ENCODE measurements around the gene HNRNPF.

HNRNPF gene

GRCh38 chr10:43373461-43373860 is 35.5 kb downstream of the HNRNPF start:
- H4K91ac ChIP-seq (ENCODE audit: low read depth, low read length): no peak overlapping the region
- no peak overlapping the region for H3K4me2 ChIP-seq (ENCODE audit: low read length)
- no peak overlapping the region for H3K4me3 ChIP-seq (ENCODE audit: low read depth, low read length)
- no peak overlapping the region for H2AFZ ChIP-seq (ENCODE audit: insufficient read depth, low read length, poor library complexity)
- no peak overlapping the region for H2BK12ac ChIP-seq (ENCODE audit: low read length)
- no peaks in the 10 kb centered on the region for H3K79me1 ChIP-seq (ENCODE audit: low read length)
- H3K79me2 ChIP-seq (ENCODE audit: control insufficient read depth, insufficient read depth, low read length, poor library complexity): no peaks in the 10 kb centered on the region
- H3K9ac ChIP-seq (ENCODE audit: low read length): no peak overlapping the region
- no peaks in the 10 kb centered on the region for H3K36me3 ChIP-seq (ENCODE audit: control insufficient read depth in 1 of 2, insufficient read depth in 2 of 2, low read length in 2 of 2)
- WGBS (ENCODE audit: extremely low coverage, insufficient coverage, insufficient read length): no CpG with 5 or more reads among the region's 5 CpGs
- peaks cover 14 to 17% of the 10 kb centered on the region in 2 experiments for H3K4me1 ChIP-seq (ENCODE audit: control insufficient read depth in 1 of 2, insufficient read depth in 2 of 2, low read length in 2 of 2)
- no peak overlapping the region for H3K23ac ChIP-seq (ENCODE audit: low read length)
- no peaks in the 10 kb centered on the region for H3K9me3 ChIP-seq (ENCODE audit: insufficient read depth, low read depth, low read length)
- H3K18ac ChIP-seq (ENCODE audit: low read length): no peak overlapping the region
- H2BK5ac ChIP-seq (ENCODE audit: low read depth, low read length, poor library complexity): no peak overlapping the region
- no peak overlapping the region for H4K12ac ChIP-seq (ENCODE audit: low read depth, low read length)
- H3K4ac ChIP-seq (ENCODE audit: low read depth, low read length): no peak overlapping the region
- no peaks in the 10 kb centered on the region for H3K27me3 ChIP-seq (ENCODE audit: insufficient read depth, low read length)
- H2BK120ac ChIP-seq (ENCODE audit: insufficient read depth, low read length, poor library complexity): no peak overlapping the region
- no peak overlapping the region for H3K14ac ChIP-seq (ENCODE audit: low read length)
- H4K8ac ChIP-seq (ENCODE audit: low read depth, low read length): no peak overlapping the region
- DNase-seq: no peak
- H3K27ac ChIP-seq (ENCODE audit: low read depth, low read length): no peak overlapping the region
- no peak overlapping the region for H2AK5ac ChIP-seq (ENCODE audit: low read length)

- Histone ChIP-seq H2BK120ac (ENCODE audit: insufficient read depth, low read length, poor library complexity) (no peak overlapping the region), H4K12ac (ENCODE audit: low read depth, low read length) (no peak overlapping the region), H2BK12ac (ENCODE audit: low read length) (no peak overlapping the region), H3K36me3 (ENCODE audit: control insufficient read depth in 1 of 2, insufficient read depth in 2 of 2, low read length in 2 of 2) (no peaks in the 10 kb centered on the region), H4K91ac (ENCODE audit: low read depth, low read length) (no peak overlapping the region), H3K4ac (ENCODE audit: low read depth, low read length) (no peak overlapping the region), H2BK5ac (ENCODE audit: low read depth, low read length, poor library complexity) (no peak overlapping the region), H2AFZ (ENCODE audit: insufficient read depth, low read length, poor library complexity) (no peak overlapping the region), H3K4me1 (ENCODE audit: control insufficient read depth in 1 of 2, insufficient read depth in 2 of 2, low read length in 2 of 2) (peaks cover 14 to 16% of the 10 kb centered on the region in 2 experiments), H3K9me3 (ENCODE audit: insufficient read depth, low read depth, low read length) (no peaks in the 10 kb centered on the region), H3K4me3 (ENCODE audit: low read depth, low read length) (no peak overlapping the region), H3K27ac (ENCODE audit: low read depth, low read length) (no peak overlapping the region), H3K79me2 (ENCODE audit: control insufficient read depth, insufficient read depth, low read length, poor library complexity) (no peaks in the 10 kb centered on the region), H3K23ac (ENCODE audit: low read length) (no peak overlapping the region), H3K27me3 (ENCODE audit: insufficient read depth, low read length) (no peaks in the 10 kb centered on the region), H3K18ac (ENCODE audit: low read length) (no peak overlapping the region), H2AK5ac (ENCODE audit: low read length) (no peak overlapping the region), H4K8ac (ENCODE audit: low read depth, low read length) (no peak overlapping the region), H3K14ac (ENCODE audit: low read length) (no peak overlapping the region), H3K9ac (ENCODE audit: low read length) (no peak overlapping the region), H3K4me2 (ENCODE audit: low read length) (no peak overlapping the region), H3K79me1 (ENCODE audit: low read length) (no peaks in the 10 kb centered on the region)
- no peak for DNase-seq
- WGBS (ENCODE audit: extremely low coverage, insufficient coverage, insufficient read length): no CpG with 5 or more reads among the region's 1 CpG
Measured at GRCh38 chr10:43372765-43373361, 36.1 kb downstream of the HNRNPF start.

DNA sequence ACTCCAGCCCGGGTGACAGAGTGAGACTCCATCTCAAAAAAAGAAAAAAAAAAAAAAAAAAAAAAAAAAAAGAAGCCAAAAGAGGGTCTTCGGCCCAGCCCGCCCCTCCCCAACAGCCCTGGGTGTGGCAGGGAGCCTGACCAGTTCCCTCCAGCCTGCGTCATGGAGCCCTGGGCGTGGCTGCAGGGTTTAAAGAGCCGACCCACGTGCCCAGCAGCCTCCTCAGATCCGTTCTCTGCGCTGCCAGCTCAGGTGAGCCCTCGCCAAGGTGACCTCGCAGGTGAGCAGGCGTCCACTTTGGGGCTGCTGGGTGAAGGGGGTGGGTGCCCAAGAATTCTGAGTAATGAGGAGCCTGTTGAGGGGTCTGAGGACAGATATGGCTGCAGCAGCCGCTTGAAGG is 37.6 kb downstream of the HNRNPF start, which contains the start of gene FXYD4:
Gene FXYD4, plus strand, starts transcription at position 219 of the 400 bp plus-strand sequence. CDS start 2,111 bp downstream, outside the sequence.
- Histone ChIP-seq H3K4me2 (ENCODE audit: low read length) (no peak within 1 kb of the TSS), H2BK5ac (ENCODE audit: low read depth, low read length, poor library complexity) (no peak within 1 kb of the TSS), H2AK5ac (ENCODE audit: low read length) (no peak within 1 kb of the TSS), H3K23ac (ENCODE audit: low read length) (no peak within 1 kb of the TSS), H4K8ac (ENCODE audit: low read depth, low read length) (no peak within 1 kb of the TSS), H2AFZ (ENCODE audit: insufficient read depth, low read length, poor library complexity) (no peak within 1 kb of the TSS), H3K4me3 (ENCODE audit: low read depth, low read length) (no peak within 1 kb of the TSS), H3K27ac (ENCODE audit: low read depth, low read length) (no peak within 1 kb of the TSS), H4K12ac (ENCODE audit: low read depth, low read length) (no peak within 1 kb of the TSS), H3K4me1 (ENCODE audit: control insufficient read depth in 1 of 2, insufficient read depth in 2 of 2, low read length in 2 of 2) (peaks cover 3 to 5% of the 10 kb centered on the region in 2 experiments), H2BK120ac (ENCODE audit: insufficient read depth, low read length, poor library complexity) (no peak within 1 kb of the TSS), H3K27me3 (ENCODE audit: insufficient read depth, low read length) (no peaks in the 10 kb centered on the region), H3K9ac (ENCODE audit: low read length) (no peak within 1 kb of the TSS), H3K9me3 (ENCODE audit: insufficient read depth, low read depth, low read length) (no peaks in the 10 kb centered on the region), H3K4ac (ENCODE audit: low read depth, low read length) (no peak within 1 kb of the TSS), H3K18ac (ENCODE audit: low read length) (no peak within 1 kb of the TSS), H3K79me1 (ENCODE audit: low read length) (no peaks in the 10 kb centered on the region), H3K14ac (ENCODE audit: low read length) (no peak within 1 kb of the TSS), H4K91ac (ENCODE audit: low read depth, low read length) (no peak within 1 kb of the TSS), H3K79me2 (ENCODE audit: control insufficient read depth, insufficient read depth, low read length, poor library complexity) (no peaks in the 10 kb centered on the region), H3K36me3 (ENCODE audit: control insufficient read depth in 1 of 2, insufficient read depth in 2 of 2, low read length in 2 of 2) (no peaks in the 10 kb centered on the region), H2BK12ac (ENCODE audit: low read length) (no peak within 1 kb of the TSS)
- DNase-seq: peak in 1 of 2 donors; percentile 34
- WGBS (ENCODE audit: extremely low coverage, insufficient coverage, insufficient read length): no CpG with 5 or more reads among the region's 13 CpGs

GRCh38 chr10:43370671-43371215 is 38.2 kb downstream of the HNRNPF start:
- Histone ChIP-seq H3K36me3 (ENCODE audit: control insufficient read depth in 1 of 2, insufficient read depth in 2 of 2, low read length in 2 of 2) (no peaks in the 10 kb centered on the region), H3K79me1 (ENCODE audit: low read length) (no peaks in the 10 kb centered on the region), H4K91ac (ENCODE audit: low read depth, low read length) (no peak overlapping the region), H2BK5ac (ENCODE audit: low read depth, low read length, poor library complexity) (no peak overlapping the region), H3K4ac (ENCODE audit: low read depth, low read length) (no peak overlapping the region), H2BK12ac (ENCODE audit: low read length) (no peak overlapping the region), H2AFZ (ENCODE audit: insufficient read depth, low read length, poor library complexity) (no peak overlapping the region), H3K9me3 (ENCODE audit: insufficient read depth, low read depth, low read length) (no peaks in the 10 kb centered on the region), H4K8ac (ENCODE audit: low read depth, low read length) (no peak overlapping the region), H3K4me3 (ENCODE audit: low read depth, low read length) (no peak overlapping the region), H3K23ac (ENCODE audit: low read length) (no peak overlapping the region), H3K14ac (ENCODE audit: low read length) (no peak overlapping the region), H3K27ac (ENCODE audit: low read depth, low read length) (no peak overlapping the region), H3K4me2 (ENCODE audit: low read length) (no peak overlapping the region), H4K12ac (ENCODE audit: low read depth, low read length) (no peak overlapping the region), H3K27me3 (ENCODE audit: insufficient read depth, low read length) (no peaks in the 10 kb centered on the region), H3K4me1 (ENCODE audit: control insufficient read depth in 1 of 2, insufficient read depth in 2 of 2, low read length in 2 of 2) (peaks cover 3 to 5% of the 10 kb centered on the region in 2 experiments), H3K9ac (ENCODE audit: low read length) (no peak overlapping the region), H3K18ac (ENCODE audit: low read length) (no peak overlapping the region), H2AK5ac (ENCODE audit: low read length) (no peak overlapping the region), H3K79me2 (ENCODE audit: control insufficient read depth, insufficient read depth, low read length, poor library complexity) (no peaks in the 10 kb centered on the region), H2BK120ac (ENCODE audit: insufficient read depth, low read length, poor library complexity) (no peak overlapping the region)
- no peak for DNase-seq
- no CpG with 5 or more reads among the region's 9 CpGs for WGBS (ENCODE audit: extremely low coverage, insufficient coverage, insufficient read length)
